GM18873 (cell line): ENCODE results near the gene ANKH.

Source experiments
- ATAC-seq: cut with Tn5 transposase; IDR thresholded peaks from one replicate; pipeline ENCODE4 v1.9.1; 2021; ENCODE audit warnings: mild to moderate bottlenecking, moderate library complexity, moderate number of reproducible peaks; ENCODE audit not compliant: unreplicated experiment, low FRiP score

Gene ANKH

DNA sequence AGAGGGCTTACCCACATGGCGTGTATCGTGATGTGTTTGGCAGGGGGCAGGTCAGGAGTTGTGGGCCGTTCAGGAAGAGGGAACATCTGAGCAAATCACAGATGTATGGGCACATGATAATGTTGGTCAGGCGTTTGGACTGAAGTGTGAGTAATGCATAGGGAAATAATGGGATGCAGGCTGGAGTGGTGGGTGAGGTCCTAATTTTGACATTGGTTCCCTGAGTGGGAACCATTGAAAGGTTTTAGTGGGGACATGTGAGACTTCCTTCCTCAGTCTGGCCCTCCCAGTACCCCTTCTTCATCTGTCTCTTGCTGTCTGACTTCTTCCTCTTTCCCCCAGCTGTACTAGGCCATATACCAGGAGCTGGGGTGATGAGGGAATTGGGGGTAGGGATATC lies 199.5 kb downstream of the ANKH start:
- no peak for ATAC-seq

DNA sequence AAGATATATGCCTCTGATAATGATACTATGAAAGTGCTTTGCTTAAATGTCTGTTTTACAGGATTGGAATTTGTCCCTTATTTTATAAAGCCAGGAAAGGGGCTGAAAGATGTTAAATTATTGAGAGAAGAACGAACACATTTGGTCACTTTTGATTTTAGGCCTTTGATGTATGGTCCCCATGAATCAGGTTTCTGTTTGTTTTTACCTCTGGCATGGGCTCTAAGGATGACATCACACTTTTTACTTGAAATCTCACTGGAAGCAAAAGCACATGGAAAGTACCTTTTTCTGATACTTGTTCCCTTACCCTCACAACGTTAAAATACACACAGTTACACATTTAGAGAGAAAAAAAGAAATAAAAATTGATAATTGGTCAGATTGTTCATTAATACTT lies 200.2 kb downstream of the ANKH start:
- ATAC-seq = no peak

- ATAC-seq = no peak
Observed at GRCh38 chr5:14669975-14670374, 201.6 kb downstream of the ANKH start.

DNA sequence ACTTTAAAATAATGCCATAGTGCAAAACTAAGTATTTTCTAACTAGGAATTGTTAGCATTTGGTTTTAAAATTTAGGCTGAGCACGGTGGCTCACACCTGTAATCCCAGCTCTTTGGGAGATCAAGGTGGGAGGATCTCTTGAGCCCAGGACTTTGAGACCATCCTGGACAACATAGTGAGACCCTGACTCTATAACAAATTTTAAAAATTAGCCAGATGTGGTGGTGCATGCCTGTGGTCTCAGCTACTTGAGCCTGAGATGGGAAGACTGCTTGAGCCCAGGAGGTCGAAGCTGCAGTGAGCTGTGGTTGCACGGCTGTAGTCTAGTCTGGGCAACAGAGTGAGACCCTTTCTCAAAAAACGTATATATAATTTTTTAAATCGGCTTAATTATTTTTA lies 202.2 kb downstream of the ANKH start:
- ATAC-seq = no peak

GRCh38 chr5:14668181-14668591 lies 203.4 kb downstream of the ANKH start:
- no peak for ATAC-seq

- no peak for ATAC-seq
Observed at GRCh38 chr5:14667770-14668169, 203.8 kb downstream of the ANKH start.

GRCh38 chr5:14667290-14667689 lies 204.3 kb downstream of the ANKH start:
- ATAC-seq = no peak

DNA sequence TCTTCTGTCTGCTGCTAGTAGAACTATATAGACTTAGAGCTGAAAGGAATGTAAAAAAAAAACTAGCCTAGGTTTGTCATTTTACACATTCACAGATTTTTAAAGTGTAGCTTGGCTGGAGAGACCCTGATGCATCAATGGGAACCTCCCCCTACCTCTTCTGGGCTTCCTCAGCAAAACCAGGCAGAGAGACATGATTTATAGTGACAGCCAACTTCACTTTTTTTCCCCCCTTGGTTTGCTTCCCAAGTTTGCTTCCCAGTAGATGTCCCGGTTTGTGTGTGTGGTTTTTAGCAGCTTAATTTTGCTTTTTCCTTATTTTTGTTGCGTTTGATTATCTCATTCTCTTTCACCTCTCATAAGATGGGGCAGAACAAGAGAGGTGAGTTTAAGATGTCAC lies 205.2 kb downstream of the ANKH start:
- no peak for ATAC-seq

DNA sequence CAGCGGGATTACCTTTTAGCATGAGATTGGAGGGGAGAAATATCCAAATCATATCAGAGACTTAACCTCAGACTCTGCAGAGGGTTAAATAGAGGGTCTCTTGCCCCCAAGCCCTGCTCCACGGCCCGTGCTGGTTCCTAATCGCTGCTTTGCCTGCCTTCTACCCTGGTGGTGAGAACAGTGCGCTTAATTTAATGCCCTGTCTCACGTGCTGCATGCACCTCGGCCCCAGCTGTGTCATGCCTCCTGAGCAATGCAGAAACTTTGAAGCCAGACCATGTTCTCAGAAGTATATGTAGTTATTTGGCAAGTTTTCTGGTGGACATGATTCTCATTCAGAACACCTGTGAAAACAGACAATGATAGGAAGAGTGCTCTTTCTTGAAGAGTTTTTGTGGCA lies 205.6 kb downstream of the ANKH start:
- peak; percentile 41 for ATAC-seq

DNA sequence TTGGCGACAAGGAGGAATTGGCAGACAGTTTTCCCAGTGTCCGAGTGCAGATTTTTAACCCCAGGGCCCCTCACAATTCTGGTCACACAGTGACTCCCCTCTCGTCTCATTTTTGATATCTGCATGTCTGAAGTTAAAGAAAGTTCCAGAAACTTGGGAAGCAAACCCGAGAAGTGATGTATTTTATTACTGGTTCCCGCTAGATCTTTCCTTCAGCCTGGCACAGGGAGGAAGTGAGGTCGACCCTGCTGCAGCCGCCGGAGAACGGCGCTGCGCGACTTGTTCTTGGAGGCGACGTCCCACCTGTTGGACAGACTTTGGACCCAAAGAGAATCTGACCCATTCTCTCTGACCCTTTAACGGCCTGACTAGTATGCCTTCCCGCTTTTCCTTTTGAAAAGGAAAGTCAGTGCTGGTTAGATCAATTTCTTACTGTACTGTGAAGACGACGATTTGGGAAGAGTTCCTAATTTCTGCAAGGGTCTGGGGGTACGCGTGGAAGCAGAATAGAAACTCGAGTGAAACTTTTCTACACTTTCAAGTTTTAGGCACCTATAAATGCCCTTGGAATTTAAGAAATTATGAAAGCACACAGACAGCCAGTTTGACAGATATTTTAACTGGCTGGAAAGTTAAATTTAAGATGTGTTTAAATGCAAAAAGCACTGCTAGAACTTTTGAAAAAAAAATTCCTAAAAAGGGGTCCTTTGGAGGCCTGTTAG lies 206.3 kb downstream of the ANKH start:
- ATAC-seq = no peak

- peak; percentile 55 for ATAC-seq
Observed at GRCh38 chr5:14664270-14665100, 207.1 kb downstream of the ANKH start, which contains the start of gene OTULIN. Gene OTULIN (plus strand): TSS chr5:14664718. CDS start chr5:14664826, 108 bp downstream.

GRCh38 chr5:14663734-14664269 lies 207.8 kb downstream of the ANKH start:
- peak; percentile 22 for ATAC-seq

DNA sequence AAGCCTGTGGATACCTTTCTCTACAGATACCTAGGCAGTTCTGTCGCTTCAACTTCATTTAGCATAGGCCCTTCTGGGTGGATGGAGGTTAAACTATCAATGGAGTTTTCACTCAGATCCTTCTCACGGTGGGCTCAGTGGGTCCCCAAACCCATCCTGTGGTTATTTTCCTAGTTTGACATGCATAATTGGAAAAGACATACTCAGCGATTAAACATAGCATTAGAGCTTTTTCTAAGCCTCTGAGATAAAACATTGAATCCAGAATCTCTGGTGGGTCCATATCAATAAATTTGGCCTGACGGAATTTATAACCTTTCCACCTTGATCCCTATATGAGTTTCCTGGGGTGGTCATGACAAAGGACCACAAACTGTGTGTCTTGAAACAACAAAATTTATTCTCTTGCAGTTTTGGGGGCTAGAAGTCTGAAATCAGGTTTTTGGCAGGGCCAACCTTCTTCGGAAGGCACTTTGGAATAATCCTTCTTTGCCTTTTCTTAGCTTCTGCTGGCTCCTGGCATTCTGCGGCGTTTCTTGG lies 208.8 kb downstream of the ANKH start:
- ATAC-seq = no peak

DNA sequence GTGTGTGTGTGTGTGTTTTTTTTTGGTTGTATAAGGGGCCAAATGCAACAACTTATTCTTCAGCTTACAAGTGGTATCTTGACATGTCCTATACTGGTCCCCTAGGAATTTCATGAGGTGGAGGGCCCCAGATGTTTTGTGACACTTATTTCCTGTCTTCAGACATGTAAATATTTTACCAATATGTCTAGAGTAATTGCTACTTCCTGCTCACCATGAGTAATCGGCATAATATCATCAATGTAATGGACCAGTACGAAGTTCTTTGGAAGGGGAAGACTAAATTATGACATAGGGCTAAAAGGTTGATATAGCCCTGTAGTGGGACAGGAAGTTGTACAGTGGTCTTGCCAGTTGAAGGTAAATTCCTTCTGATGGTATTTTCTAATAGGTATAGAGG lies 210.7 kb downstream of the ANKH start:
- no peak for ATAC-seq

GRCh38 chr5:14659821-14660607 lies 211.6 kb downstream of the ANKH start:
- ATAC-seq = no peak

DNA sequence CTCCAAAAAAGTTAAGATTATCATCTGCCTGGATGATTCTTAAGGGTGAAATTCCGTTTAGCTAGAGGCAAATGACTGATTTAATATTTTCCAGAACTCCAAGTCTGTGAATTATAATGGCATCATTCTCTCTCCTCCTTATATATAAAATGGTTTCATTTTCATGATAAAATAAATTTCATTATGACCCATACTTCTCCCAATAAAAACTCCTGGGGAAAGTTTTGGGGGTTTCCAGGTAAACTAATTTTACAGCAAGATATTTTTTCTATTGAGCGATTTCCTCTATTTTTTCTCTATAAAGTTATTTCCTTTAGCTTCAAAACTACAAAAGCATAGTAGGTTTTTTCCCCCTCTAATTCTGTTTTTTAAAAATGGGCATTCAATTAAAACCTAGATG lies 214.7 kb downstream of the ANKH start:
- ATAC-seq = no peak

GRCh38 chr5:14655146-14655741 lies 216.3 kb downstream of the ANKH start:
- no peak for ATAC-seq
